ENCODE measurements around the gene RNF222. TPM values are rescaled to one million over a fixed set of nuclear protein-coding genes. Genes with fewer than 3 reads are reported as not detected.

RNF222 gene
- total RNA-seq, 1 donor from 2014 or later: not detected

GRCh38 chr17:8435245-8436168, 37.9 kb upstream of the RNF222 start, which contains the start of gene NDEL1:
TSS of gene NDEL1 (plus strand) at chr17:8435884. CDS start at chr17:8444272, 8,388 bp downstream.
- TF ChIP-seq, protein P1, sequence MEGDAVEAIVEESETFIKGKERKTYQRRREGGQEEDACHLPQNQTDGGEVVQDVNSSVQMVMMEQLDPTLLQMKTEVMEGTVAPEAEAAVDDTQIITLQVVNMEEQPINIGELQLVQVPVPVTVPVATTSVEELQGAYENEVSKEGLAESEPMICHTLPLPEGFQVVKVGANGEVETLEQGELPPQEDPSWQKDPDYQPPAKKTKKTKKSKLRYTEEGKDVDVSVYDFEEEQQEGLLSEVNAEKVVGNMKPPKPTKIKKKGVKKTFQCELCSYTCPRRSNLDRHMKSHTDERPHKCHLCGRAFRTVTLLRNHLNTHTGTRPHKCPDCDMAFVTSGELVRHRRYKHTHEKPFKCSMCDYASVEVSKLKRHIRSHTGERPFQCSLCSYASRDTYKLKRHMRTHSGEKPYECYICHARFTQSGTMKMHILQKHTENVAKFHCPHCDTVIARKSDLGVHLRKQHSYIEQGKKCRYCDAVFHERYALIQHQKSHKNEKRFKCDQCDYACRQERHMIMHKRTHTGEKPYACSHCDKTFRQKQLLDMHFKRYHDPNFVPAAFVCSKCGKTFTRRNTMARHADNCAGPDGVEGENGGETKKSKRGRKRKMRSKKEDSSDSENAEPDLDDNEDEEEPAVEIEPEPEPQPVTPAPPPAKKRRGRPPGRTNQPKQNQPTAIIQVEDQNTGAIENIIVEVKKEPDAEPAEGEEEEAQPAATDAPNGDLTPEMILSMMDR (IDR thresholded peaks at IDR 0.05): no peak
- Mint-ChIP-seq H3K27me3 (ENCODE audit: unreplicated experiment) (peaks cover 4% of the 10 kb centered on the region), H3K9me3 (ENCODE audit: unreplicated experiment) (no peaks in the 10 kb centered on the region), H3K4me1 (ENCODE audit: unreplicated experiment) (peaks cover 25% of the 10 kb centered on the region), H3K36me3 (ENCODE audit: unreplicated experiment) (peaks cover 6% of the 10 kb centered on the region), H3K4me3 (ENCODE audit: unreplicated experiment) (peak within 1 kb of the TSS; percentile 94), H3K27ac (ENCODE audit: unreplicated experiment) (peak within 1 kb of the TSS; percentile 98)
- peak; percentile 100 for DNase-seq (ENCODE audit: extremely low spot score, unreplicated experiment)

GRCh38 chr17:8430966-8431365, 33.3 kb upstream of the RNF222 start:
- Mint-ChIP-seq H3K27ac (ENCODE audit: unreplicated experiment) (no peak overlapping the region), H3K27me3 (ENCODE audit: unreplicated experiment) (peaks cover 7% of the 10 kb centered on the region), H3K4me1 (ENCODE audit: unreplicated experiment) (peaks cover 7% of the 10 kb centered on the region), H3K9me3 (ENCODE audit: unreplicated experiment) (no peaks in the 10 kb centered on the region), H3K36me3 (ENCODE audit: unreplicated experiment) (no peaks in the 10 kb centered on the region), H3K4me3 (ENCODE audit: unreplicated experiment) (no peak overlapping the region)
- TF ChIP-seq, protein P1 (IDR thresholded peaks at IDR 0.05): no peak
- DNase-seq (ENCODE audit: extremely low spot score, unreplicated experiment): no peak

DNA sequence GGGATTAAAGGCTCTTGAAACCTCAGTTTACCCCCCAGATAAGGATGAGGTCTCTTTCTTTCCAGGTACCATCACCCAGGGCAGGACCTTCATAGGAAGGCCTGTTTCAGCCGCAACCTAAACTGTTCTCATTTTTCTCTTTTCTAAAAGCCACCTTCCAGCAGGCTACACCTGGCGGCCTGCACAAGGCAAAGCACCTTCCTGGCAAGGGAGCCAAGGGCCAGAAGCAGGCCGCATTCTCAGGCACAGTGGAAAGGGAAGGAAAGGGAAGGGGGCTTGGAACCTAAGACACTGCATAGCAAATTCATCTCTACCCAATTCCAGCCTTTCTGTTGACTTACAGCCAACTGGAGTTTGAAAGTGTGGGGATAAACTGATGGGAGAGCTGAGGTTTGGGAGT, 29.2 kb upstream of the RNF222 start:
- TF ChIP-seq, protein P1 (IDR thresholded peaks at IDR 0.05): no peak
- Mint-ChIP-seq H3K36me3 (ENCODE audit: unreplicated experiment) (no peaks in the 10 kb centered on the region), H3K9me3 (ENCODE audit: unreplicated experiment) (no peaks in the 10 kb centered on the region), H3K27ac (ENCODE audit: unreplicated experiment) (no peak overlapping the region), H3K4me1 (ENCODE audit: unreplicated experiment) (no peaks in the 10 kb centered on the region), H3K4me3 (ENCODE audit: unreplicated experiment) (no peak overlapping the region), H3K27me3 (ENCODE audit: unreplicated experiment) (peaks cover 20% of the 10 kb centered on the region)
- DNase-seq (ENCODE audit: extremely low spot score, unreplicated experiment): no peak

- no peak for DNase-seq (ENCODE audit: extremely low spot score, unreplicated experiment)
- no peak overlapping the region for H3K4me3 Mint-ChIP-seq (ENCODE audit: unreplicated experiment)
- TF ChIP-seq, protein P1 (IDR thresholded peaks at IDR 0.05): no peak
- no peaks in the 10 kb centered on the region for H3K9me3 Mint-ChIP-seq (ENCODE audit: unreplicated experiment)
- no peaks in the 10 kb centered on the region for H3K4me1 Mint-ChIP-seq (ENCODE audit: unreplicated experiment)
- H3K27ac Mint-ChIP-seq (ENCODE audit: unreplicated experiment): no peak overlapping the region
- H3K36me3 Mint-ChIP-seq (ENCODE audit: unreplicated experiment): no peaks in the 10 kb centered on the region
- H3K27me3 Mint-ChIP-seq (ENCODE audit: unreplicated experiment): peaks cover 26% of the 10 kb centered on the region
These were observed 28.6 kb upstream of the RNF222 start for GRCh38 chr17:8426094-8426720.

DNA sequence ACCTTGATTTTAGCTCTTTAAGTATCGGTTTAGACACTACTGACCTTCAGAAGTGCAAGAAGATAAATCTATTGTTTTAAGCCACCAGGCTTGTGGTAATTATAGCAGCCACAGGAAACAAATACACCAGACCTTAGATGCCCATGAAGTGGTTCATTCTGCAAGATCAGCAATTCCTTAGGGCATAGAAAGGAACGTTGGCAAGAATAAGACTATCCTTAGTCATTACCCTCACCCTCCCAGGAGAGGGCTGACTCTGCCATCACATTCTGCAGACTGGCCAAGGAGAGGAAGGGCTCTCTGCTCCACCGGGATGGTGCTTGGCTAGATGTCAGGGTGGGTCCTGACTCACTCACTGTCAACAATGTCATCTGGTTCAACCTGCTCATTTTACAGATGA, 23.9 kb upstream of the RNF222 start:
- H3K36me3 Mint-ChIP-seq (ENCODE audit: unreplicated experiment): no peaks in the 10 kb centered on the region
- no peak for DNase-seq (ENCODE audit: extremely low spot score, unreplicated experiment)
- no peak overlapping the region for H3K27ac Mint-ChIP-seq (ENCODE audit: unreplicated experiment)
- TF ChIP-seq, protein P1 (IDR thresholded peaks at IDR 0.05): no peak
- peaks cover 66% of the 10 kb centered on the region for H3K27me3 Mint-ChIP-seq (ENCODE audit: unreplicated experiment)
- H3K4me3 Mint-ChIP-seq (ENCODE audit: unreplicated experiment): no peak overlapping the region
- no peaks in the 10 kb centered on the region for H3K9me3 Mint-ChIP-seq (ENCODE audit: unreplicated experiment)
- peaks cover 5% of the 10 kb centered on the region for H3K4me1 Mint-ChIP-seq (ENCODE audit: unreplicated experiment)
